HUES48 (cell line): ENCODE measurements around the gene PDE4D.
"Not testable (repeated sequence)": the region's sequence is repeated elsewhere in the genome, so short reads cannot be mapped to it uniquely, and the experiment has no call there.

Experiments used
- H3K27ac ChIP-seq: one replicate; pipeline ENCODE4 v1.7.0; 2013; ENCODE audit warnings: low read depth, low read length, inconsistent platforms
- H3K27me3 ChIP-seq: 2 replicates; pipeline ENCODE4 v1.6.1; 2013; ENCODE audit warnings: mild to moderate bottlenecking, low read length; ENCODE audit not compliant: control insufficient read depth, insufficient read depth
- H3K36me3 ChIP-seq: 2 replicates; pipeline ENCODE4 v1.6.1; 2013; ENCODE audit warnings: low read length; ENCODE audit not compliant: control insufficient read depth, insufficient read depth
- H3K4me1 ChIP-seq: 2 replicates; pipeline ENCODE4 v1.6.1; 2013; ENCODE audit warnings: mild to moderate bottlenecking, low read length; ENCODE audit not compliant: control insufficient read depth, insufficient read depth
- H3K4me3 ChIP-seq: 2 replicates; pipeline ENCODE4 v1.5.1; 2013; ENCODE audit warnings: mild to moderate bottlenecking, low read depth, low read length
- H3K9ac ChIP-seq: 2 replicates; pipeline ENCODE4 v1.6.1; 2013; ENCODE audit warnings: mild to moderate bottlenecking, low read depth, low read length, moderate library complexity
- H3K9me3 ChIP-seq: 2 replicates; pipeline ENCODE4 v1.6.1; 2013; ENCODE audit warnings: low read length; ENCODE audit not compliant: control insufficient read depth, insufficient read depth

The PDE4D gene

GRCh38 chr5:59758566-59758965, 135.0 kb downstream of the PDE4D start:
- Histone ChIP-seq H3K4me1 (0 out of 2 replicates have a peak, but pooled peaks cover 6% of the 10 kb centered on the region), H3K27ac (no peak overlapping the region), H3K36me3 (no peaks in the 10 kb centered on the region), H3K4me3 (no peak overlapping the region), H3K9ac (no peak overlapping the region), H3K27me3 (no peaks in the 10 kb centered on the region), H3K9me3 (no peaks in the 10 kb centered on the region)

DNA sequence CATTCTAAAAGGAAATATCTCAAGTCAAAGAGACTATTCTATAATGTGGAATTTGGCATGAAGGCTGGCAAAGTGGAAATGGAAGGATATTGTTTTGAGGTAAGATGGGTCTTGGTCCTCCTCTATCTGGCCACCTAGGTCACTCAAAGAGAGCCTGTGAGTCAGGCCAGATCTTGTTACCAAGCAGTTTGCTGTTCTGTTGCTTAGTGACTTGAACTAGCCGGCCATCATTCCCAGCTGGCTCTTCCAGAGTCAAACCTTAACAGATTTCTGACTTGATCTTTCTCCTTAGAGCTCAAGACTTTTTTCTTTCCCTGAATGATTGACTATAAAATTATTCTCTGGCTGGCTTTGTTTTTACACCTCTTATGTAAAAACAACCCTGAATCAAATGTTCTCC, 136.1 kb downstream of the PDE4D start:
- Histone ChIP-seq H3K36me3 (no peaks in the 10 kb centered on the region), H3K4me1 (0 out of 2 replicates have a peak, but pooled peaks cover 6% of the 10 kb centered on the region), H3K4me3 (no peak overlapping the region), H3K9me3 (no peaks in the 10 kb centered on the region), H3K27me3 (no peaks in the 10 kb centered on the region), H3K9ac (no peak overlapping the region), H3K27ac (no peak overlapping the region)

GRCh38 chr5:59756373-59757035, 137.0 kb downstream of the PDE4D start:
- Histone ChIP-seq H3K4me1 (0 out of 2 replicates have a peak, but pooled peaks cover 6% of the 10 kb centered on the region), H3K36me3 (no peaks in the 10 kb centered on the region), H3K4me3 (no peak overlapping the region), H3K9ac (no peak overlapping the region), H3K27ac (no peak overlapping the region), H3K9me3 (no peaks in the 10 kb centered on the region), H3K27me3 (no peaks in the 10 kb centered on the region)

DNA sequence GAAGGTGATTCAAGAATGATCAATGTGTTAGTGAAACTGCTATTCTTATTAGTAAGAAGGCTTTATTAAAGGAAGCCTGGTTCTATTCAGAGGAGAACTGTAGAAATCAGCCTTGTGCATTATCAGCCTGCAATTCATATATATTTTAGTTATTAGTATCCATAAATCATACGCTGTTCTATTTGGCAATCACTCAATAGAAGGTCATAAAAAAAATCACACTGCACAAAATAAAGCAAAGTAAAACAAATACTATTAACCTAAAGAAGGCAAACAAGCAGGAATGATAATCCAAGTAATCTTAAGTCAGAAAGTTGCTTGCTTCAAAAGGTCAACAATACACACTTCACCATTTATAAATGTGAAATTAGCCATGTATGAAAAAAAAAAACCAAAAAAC, 138.1 kb downstream of the PDE4D start:
- Histone ChIP-seq H3K27ac (no peak overlapping the region), H3K4me1 (0 out of 2 replicates have a peak, but pooled peaks cover 6% of the 10 kb centered on the region), H3K9me3 (no peaks in the 10 kb centered on the region), H3K4me3 (no peak overlapping the region), H3K27me3 (no peaks in the 10 kb centered on the region), H3K36me3 (no peaks in the 10 kb centered on the region), H3K9ac (no peak overlapping the region)

DNA sequence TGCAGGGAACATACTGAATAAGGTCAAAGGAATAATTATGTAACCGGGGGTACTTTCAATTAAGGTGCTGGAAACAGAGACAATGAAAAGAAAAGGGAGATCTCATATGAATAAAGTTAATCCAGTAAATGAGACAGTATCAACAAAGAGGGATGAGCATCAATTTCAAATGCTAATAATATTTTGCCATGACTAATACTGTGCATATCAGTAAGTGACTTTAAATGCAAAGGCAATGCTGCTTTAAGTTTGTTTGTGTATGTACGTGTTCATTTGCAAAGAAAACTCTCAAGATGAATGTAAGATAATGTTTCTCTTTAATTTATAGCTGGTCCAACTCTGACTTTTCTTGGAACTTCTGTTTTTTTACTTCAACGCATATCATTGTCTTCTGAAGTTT, 139.9 kb downstream of the PDE4D start:
- Histone ChIP-seq H3K4me1 (0 out of 2 replicates have a peak, but pooled peaks cover 6% of the 10 kb centered on the region), H3K27ac (no peak overlapping the region), H3K9ac (no peak overlapping the region), H3K27me3 (no peaks in the 10 kb centered on the region), H3K9me3 (no peaks in the 10 kb centered on the region), H3K4me3 (no peak overlapping the region), H3K36me3 (no peaks in the 10 kb centered on the region)

GRCh38 chr5:59749782-59750520, 143.6 kb downstream of the PDE4D start:
- Histone ChIP-seq H3K27ac (no peak overlapping the region), H3K36me3 (no peaks in the 10 kb centered on the region), H3K9ac (no peak overlapping the region), H3K27me3 (no peaks in the 10 kb centered on the region), H3K4me3 (no peak overlapping the region), H3K9me3 (no peaks in the 10 kb centered on the region), H3K4me1 (no peaks in the 10 kb centered on the region)

GRCh38 chr5:59748036-59748663, 145.4 kb downstream of the PDE4D start:
- not testable (repeated sequence) for H3K27ac ChIP-seq, H3K4me1 ChIP-seq, H3K9me3 ChIP-seq, H3K36me3 ChIP-seq, H3K27me3 ChIP-seq, H3K9ac ChIP-seq, H3K4me3 ChIP-seq

DNA sequence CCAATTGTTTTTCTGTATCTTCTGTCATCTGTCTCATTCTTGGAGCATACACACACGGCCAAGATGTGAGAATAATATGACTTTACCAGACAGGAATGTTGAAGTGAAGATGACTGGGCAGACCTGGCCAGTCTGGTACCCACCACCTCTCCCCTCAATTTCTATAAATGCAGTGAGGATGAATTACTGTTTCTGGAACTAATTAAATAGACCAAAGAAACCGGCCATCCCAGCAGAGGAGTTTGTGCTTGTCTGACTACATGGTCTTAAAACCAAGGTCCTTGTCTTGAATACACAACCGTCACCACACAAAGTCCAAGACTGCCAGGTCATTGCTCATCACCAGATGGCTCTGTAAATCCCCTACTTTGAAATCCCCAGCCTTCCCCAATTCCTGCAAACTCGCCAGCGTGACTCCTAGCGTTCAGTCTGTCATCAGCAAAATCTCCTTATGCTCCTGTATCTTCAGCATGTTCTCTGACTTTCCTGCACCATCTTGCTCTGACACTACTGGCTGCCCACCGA, 147.2 kb downstream of the PDE4D start:
- no peaks in the 10 kb centered on the region for H3K9me3 ChIP-seq
- no peak overlapping the region for H3K27ac ChIP-seq
- no peaks in the 10 kb centered on the region for H3K36me3 ChIP-seq
- H3K9ac ChIP-seq = no peak overlapping the region
- H3K27me3 ChIP-seq = no peaks in the 10 kb centered on the region
- H3K4me1 ChIP-seq = no peaks in the 10 kb centered on the region
- no peak overlapping the region for H3K4me3 ChIP-seq

GRCh38 chr5:59745415-59745863, 148.1 kb downstream of the PDE4D start:
- no peaks in the 10 kb centered on the region for H3K36me3 ChIP-seq
- no peak overlapping the region for H3K4me3 ChIP-seq
- no peaks in the 10 kb centered on the region for H3K4me1 ChIP-seq
- no peaks in the 10 kb centered on the region for H3K27me3 ChIP-seq
- no peak overlapping the region for H3K27ac ChIP-seq
- H3K9ac ChIP-seq = no peak overlapping the region
- H3K9me3 ChIP-seq = no peaks in the 10 kb centered on the region

GRCh38 chr5:59744531-59744992, 149.0 kb downstream of the PDE4D start:
- no peaks in the 10 kb centered on the region for H3K27me3 ChIP-seq
- H3K9me3 ChIP-seq = no peaks in the 10 kb centered on the region
- H3K4me1 ChIP-seq = no peaks in the 10 kb centered on the region
- H3K9ac ChIP-seq = no peak overlapping the region
- H3K36me3 ChIP-seq = no peaks in the 10 kb centered on the region
- H3K27ac ChIP-seq = no peak overlapping the region
- no peak overlapping the region for H3K4me3 ChIP-seq

DNA sequence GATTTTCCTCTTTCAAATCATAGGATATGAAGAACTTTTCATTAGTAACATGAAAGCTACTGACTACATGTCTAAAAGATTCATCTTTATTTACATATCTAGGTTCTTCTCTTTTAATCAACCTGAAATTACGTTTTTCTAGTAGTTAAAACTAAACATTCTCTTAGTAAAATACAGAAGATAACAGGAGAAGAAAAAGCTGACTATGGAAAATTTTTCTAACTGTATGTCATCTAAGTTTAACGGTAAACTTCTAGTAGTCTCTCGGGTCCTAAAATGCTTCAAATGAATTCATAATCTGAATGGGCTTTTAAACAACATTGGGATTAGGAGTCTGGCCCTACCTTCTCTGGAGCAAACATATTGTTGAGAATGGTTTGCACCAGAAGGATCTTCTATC, 151.9 kb downstream of the PDE4D start:
- no peaks in the 10 kb centered on the region for H3K4me1 ChIP-seq
- H3K27me3 ChIP-seq = no peaks in the 10 kb centered on the region
- H3K4me3 ChIP-seq = no peak overlapping the region
- H3K9ac ChIP-seq = no peak overlapping the region
- no peak overlapping the region for H3K27ac ChIP-seq
- H3K9me3 ChIP-seq = no peaks in the 10 kb centered on the region
- no peaks in the 10 kb centered on the region for H3K36me3 ChIP-seq
